ENCODE measurements around the gene ATP1A4. TPM values are rescaled to one million over a fixed set of nuclear protein-coding genes. Genes with fewer than 3 reads are reported as not detected.

The ATP1A4 gene
- polyA plus RNA-seq, 1 experiment = not detected

DNA sequence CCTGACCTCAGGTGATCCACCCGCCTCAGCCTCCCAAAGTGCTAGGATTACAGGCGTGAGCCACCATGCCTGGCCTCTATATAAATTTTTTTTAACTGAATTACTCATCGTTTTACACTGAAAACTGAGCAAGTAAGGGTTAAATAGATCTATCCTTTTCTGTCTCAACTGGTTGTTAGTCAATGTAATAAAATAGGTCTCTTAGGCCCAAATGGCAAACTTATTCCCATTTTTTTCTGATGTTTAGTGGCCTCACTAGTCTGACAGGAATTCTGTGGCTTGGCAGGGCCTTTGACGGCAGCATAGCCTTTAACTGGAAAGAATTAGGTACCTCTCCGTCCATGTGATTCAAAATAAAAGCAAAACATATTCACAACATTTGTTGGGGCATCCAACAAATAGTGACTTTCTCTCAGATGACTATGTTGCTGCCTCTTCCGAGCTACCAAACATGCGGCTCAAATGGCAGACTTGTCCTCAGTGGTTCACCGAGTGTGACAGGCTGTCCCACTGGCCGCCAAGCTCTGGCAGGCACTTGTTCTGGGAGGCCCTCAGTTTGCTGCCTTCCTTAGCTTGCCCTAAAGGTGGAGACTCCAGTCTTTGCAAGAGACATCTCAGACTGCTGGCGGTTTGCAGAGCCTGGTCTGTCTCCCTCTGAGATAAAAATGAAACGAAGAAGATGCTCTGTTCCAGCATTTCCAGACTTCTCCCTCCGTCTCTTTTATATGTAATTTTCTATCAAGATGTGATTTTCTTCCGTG lies 17.4 kb downstream of the ATP1A4 start:
- POLR2A ChIA-PET = no interaction called here
- Histone ChIP-seq H3K27me3 (ENCODE audit: control insufficient read depth, insufficient read depth, low read length) (no peaks in the 10 kb centered on the region), H3K4me3 (ENCODE audit: low read depth, low read length) (no peak overlapping the region), H3K36me3 (ENCODE audit: control insufficient read depth, insufficient read depth, low read length) (no peaks in the 10 kb centered on the region)
- TF ChIP-seq CTCF (IDR thresholded peaks at IDR 0.05; ENCODE audit: insufficient read depth, low read depth, low read length) = no peak
- DNase-seq (ENCODE audit: low read depth) = no peak
- CTCF ChIA-PET = interaction anchor here (0.8 to 3.5 kb wide), 5 partner anchors 24 to 83 kb away, joined by 3 to 13 read pairs (median 8); no protein-coding TSS in a partner anchor

DNA sequence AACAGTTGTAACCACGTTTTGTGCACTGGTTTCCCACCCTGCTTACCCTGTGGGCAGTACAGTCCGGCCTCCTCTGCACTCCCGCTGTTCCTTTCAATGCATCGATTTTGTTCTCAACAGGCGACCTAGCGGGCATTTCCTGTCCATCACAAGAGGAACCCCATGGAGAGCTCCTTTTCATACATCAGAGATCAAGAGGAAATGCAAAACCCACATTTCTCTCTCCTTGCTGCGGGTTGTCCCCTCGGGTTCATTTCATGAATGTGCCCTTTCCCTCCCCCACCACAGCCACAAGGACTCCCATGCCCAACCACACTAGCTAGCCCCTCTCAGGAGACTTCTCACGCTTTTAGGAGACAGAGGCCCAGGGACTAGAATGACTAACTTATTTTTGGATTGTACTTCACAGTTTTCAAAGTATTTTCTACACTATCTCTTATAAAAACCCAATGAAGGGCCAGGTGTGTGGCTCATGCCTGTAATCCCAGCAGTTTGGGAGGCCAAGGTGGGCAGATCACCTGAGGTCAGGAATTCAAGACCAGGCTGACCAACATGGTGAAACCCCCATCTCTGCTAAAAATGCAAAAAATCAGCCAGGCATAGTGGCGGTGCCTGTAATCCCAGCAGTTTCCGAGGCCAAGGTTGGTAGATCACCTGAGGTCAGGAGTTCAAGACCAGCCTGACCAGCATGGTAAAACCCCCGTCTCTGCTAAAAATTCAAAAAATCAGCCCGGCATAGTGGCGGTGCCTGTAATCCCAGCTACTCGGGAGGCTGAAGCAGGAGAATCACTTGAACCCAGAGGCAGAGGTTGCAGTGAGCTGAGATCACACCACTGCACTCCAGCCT lies 18.4 kb downstream of the ATP1A4 start:
- ChIA-PET POLR2A (no interaction called here), CTCF (interaction anchor here (0.6 to 3.5 kb wide), 8 partner anchors 23 to 84 kb away, joined by 3 to 13 read pairs (median 6); no protein-coding TSS in a partner anchor)
- peaks cover 3% of the 10 kb centered on the region; the same call in 1 of the 2 replicates for H3K27me3 ChIP-seq (ENCODE audit: control insufficient read depth, insufficient read depth, low read length)
- TF ChIP-seq CTCF (IDR thresholded peaks at IDR 0.05; ENCODE audit: insufficient read depth, low read depth, low read length) = no peak
- no peak for DNase-seq (ENCODE audit: low read depth)
- H3K36me3 ChIP-seq (ENCODE audit: control insufficient read depth, insufficient read depth, low read length) = no peaks in the 10 kb centered on the region
- H3K4me3 ChIP-seq (ENCODE audit: low read depth, low read length) = no peak overlapping the region

DNA sequence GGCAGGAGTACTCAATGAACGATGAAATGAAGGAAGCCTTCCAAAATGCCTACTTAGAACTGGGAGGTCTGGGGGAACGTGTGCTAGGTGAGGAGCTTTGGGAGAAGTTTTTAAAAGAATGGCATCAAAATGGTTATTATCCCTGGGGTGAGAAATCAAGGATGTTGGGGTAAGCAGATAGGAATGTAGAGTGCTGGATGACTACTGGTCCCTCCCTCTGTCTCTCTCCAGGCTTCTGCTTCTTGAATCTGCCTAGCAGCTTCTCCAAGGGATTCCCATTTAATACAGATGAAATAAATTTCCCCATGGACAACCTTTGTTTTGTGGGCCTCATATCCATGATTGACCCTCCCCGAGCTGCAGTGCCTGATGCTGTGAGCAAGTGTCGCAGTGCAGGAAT lies 20.0 kb downstream of the ATP1A4 start:
- no peak overlapping the region for H3K4me3 ChIP-seq (ENCODE audit: low read depth, low read length)
- POLR2A ChIA-PET = no interaction called here
- H3K27me3 ChIP-seq (ENCODE audit: control insufficient read depth, insufficient read depth, low read length) = peaks cover 4% of the 10 kb centered on the region
- no peak for DNase-seq (ENCODE audit: low read depth)
- H3K36me3 ChIP-seq (ENCODE audit: control insufficient read depth, insufficient read depth, low read length) = no peaks in the 10 kb centered on the region
- TF ChIP-seq CTCF (IDR thresholded peaks at IDR 0.05; ENCODE audit: insufficient read depth, low read depth, low read length) = no peak
- CTCF ChIA-PET = interaction anchor here (1.0 to 2.1 kb wide), 7 partner anchors 9 to 86 kb away, joined by 3 to 8 read pairs (median 5); no protein-coding TSS in a partner anchor

- DNase-seq (ENCODE audit: low read depth) = no peak
- Histone ChIP-seq H3K36me3 (ENCODE audit: control insufficient read depth, insufficient read depth, low read length) (no peaks in the 10 kb centered on the region), H3K27me3 (ENCODE audit: control insufficient read depth, insufficient read depth, low read length) (peaks cover 4% of the 10 kb centered on the region), H3K4me3 (ENCODE audit: low read depth, low read length) (no peak overlapping the region)
- ChIA-PET CTCF (interaction anchor here (1.2 to 2.1 kb wide), 4 partner anchors 9 to 80 kb away, joined by 3 to 8 read pairs (median 6); no protein-coding TSS in a partner anchor), POLR2A (no interaction called here)
- no peak for TF ChIP-seq CTCF (IDR thresholded peaks at IDR 0.05; ENCODE audit: insufficient read depth, low read depth, low read length)
These were observed 20.6 kb downstream of the ATP1A4 start for GRCh38 chr1:160171980-160172379.

DNA sequence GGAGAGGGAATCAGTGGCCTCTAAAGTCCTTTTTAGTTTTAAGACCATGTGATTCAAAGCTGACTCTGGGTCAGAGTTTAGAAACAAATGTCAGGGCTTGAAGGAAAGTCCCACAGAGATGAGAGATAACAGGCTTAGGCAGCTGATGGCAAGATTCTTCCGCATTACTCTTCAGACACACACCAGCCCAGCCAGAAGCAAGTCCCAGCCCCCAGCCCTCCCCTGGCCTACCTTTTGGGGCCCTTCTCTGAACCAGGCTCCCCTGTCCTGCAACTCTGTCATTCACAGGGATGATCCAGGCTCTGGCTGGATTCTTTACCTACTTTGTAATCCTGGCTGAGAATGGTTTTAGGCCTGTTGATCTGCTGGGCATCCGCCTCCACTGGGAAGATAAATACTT lies 25.8 kb downstream of the ATP1A4 start:
- no peak for TF ChIP-seq CTCF (IDR thresholded peaks at IDR 0.05; ENCODE audit: insufficient read depth, low read depth, low read length)
- Histone ChIP-seq H3K36me3 (ENCODE audit: control insufficient read depth, insufficient read depth, low read length) (no peaks in the 10 kb centered on the region), H3K4me3 (ENCODE audit: low read depth, low read length) (no peak overlapping the region), H3K27me3 (ENCODE audit: control insufficient read depth, insufficient read depth, low read length) (peaks cover 4% of the 10 kb centered on the region)
- CTCF ChIA-PET = interaction anchor here (1.3 to 1.6 kb wide), 2 partner anchors 16 to 90 kb away, joined by 4 read pairs; no protein-coding TSS in a partner anchor
- POLR2A ChIA-PET = no interaction called here
- DNase-seq (ENCODE audit: low read depth) = no peak

Measured in BJ (cell line).